Measurements from ENCODE around the gene FBLN2.

FBLN2 gene

DNA sequence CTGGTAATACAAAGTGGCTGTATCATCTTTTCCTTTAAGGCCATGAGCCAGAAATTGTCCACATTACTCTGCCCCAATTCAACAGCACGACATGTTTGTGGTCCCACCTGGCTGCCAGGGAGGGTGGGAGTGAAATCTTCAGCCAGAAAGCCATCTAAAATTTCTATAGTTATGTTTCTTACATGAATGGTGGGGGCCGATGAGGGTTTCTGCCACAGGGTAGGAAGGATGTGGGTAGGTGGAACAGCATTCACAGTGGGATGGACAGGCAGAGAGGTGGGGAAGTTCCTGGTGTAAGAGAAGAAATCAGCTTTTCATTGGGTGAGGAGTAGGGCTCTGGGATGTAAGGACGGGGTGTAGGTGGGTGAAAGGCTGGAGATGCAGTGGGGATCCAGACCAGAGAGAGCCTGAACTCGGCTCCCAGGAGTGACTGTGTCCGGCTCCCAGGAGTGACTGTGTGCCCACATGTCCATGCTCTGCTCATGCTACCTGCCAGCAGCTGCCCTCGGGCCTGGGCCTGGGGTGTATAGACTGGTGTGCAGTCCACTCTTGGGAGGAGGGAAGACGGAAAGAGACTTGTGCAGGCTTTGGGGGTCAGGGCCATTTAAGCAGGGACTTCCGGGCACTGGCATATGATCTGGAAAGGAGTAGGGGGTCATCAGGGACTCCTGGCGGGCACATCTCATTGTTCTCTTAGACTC lies 3.8 kb upstream of the FBLN2 start:
- Mint-ChIP-seq H3K4me1 (peaks cover 39% of the 10 kb centered on the region), H3K27me3 (ENCODE audit: low read depth, poor library complexity) (peaks cover 24% of the 10 kb centered on the region), H3K27ac (no peak overlapping the region), H3K9me3 (no peaks in the 10 kb centered on the region), H3K4me3 (no peak overlapping the region), H3K36me3 (ENCODE audit: low read depth) (no peaks in the 10 kb centered on the region)
- TF ChIP-seq, protein P1, sequence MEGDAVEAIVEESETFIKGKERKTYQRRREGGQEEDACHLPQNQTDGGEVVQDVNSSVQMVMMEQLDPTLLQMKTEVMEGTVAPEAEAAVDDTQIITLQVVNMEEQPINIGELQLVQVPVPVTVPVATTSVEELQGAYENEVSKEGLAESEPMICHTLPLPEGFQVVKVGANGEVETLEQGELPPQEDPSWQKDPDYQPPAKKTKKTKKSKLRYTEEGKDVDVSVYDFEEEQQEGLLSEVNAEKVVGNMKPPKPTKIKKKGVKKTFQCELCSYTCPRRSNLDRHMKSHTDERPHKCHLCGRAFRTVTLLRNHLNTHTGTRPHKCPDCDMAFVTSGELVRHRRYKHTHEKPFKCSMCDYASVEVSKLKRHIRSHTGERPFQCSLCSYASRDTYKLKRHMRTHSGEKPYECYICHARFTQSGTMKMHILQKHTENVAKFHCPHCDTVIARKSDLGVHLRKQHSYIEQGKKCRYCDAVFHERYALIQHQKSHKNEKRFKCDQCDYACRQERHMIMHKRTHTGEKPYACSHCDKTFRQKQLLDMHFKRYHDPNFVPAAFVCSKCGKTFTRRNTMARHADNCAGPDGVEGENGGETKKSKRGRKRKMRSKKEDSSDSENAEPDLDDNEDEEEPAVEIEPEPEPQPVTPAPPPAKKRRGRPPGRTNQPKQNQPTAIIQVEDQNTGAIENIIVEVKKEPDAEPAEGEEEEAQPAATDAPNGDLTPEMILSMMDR (IDR thresholded peaks at IDR 0.05): no peak
- DNase-seq: no peak

DNA sequence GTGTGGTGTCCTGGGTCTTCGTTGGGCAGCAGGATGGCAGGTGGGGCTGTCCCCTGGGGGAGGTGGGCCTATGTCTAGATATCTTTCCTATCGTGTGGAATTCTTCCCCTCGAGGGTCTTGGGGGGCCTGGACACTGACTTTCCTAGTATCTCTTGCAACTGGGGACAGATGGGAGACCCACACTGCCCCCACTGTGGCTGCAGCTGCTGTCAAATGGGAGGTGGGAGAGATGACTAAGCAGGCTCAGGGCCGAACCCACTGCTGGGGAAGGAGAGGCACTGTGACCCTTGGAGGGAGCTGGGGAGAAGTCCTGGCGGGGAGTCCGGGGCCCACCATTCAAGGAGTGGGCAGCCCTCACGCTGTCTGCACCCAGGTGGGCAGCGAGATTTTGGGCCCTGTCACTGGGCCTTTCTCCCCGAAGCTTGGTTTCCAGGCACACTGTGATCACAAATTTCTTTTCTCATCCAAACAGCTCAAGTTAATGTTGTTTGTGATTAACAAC lies 2.9 kb upstream of the FBLN2 start:
- H3K27me3 Mint-ChIP-seq (ENCODE audit: low read depth, poor library complexity): peaks cover 30% of the 10 kb centered on the region
- H3K4me1 Mint-ChIP-seq: peaks cover 38% of the 10 kb centered on the region
- no peak for DNase-seq
- H3K9me3 Mint-ChIP-seq: no peaks in the 10 kb centered on the region
- TF ChIP-seq, protein P1 (IDR thresholded peaks at IDR 0.05): no peak
- H3K27ac Mint-ChIP-seq: no peak overlapping the region
- H3K4me3 Mint-ChIP-seq: no peak overlapping the region
- no peaks in the 10 kb centered on the region for H3K36me3 Mint-ChIP-seq (ENCODE audit: low read depth)

GRCh38 chr3:13546667-13547171 lies 2.2 kb upstream of the FBLN2 start:
- Mint-ChIP-seq H3K4me3 (no peak overlapping the region), H3K27ac (no peak overlapping the region), H3K9me3 (no peaks in the 10 kb centered on the region), H3K27me3 (ENCODE audit: low read depth, poor library complexity) (peaks cover 30% of the 10 kb centered on the region), H3K36me3 (ENCODE audit: low read depth) (no peaks in the 10 kb centered on the region), H3K4me1 (peaks cover 38% of the 10 kb centered on the region)
- DNase-seq: peak; percentile 32
- TF ChIP-seq, protein P1 (IDR thresholded peaks at IDR 0.05): no peak

GRCh38 chr3:13547591-13548371 lies 1.1 kb upstream of the FBLN2 start:
- DNase-seq: no peak
- Mint-ChIP-seq H3K9me3 (no peaks in the 10 kb centered on the region), H3K4me1 (peaks cover 45% of the 10 kb centered on the region), H3K36me3 (ENCODE audit: low read depth) (no peaks in the 10 kb centered on the region), H3K27me3 (ENCODE audit: low read depth, poor library complexity) (peaks cover 39% of the 10 kb centered on the region), H3K4me3 (peak overlapping the region; percentile 73), H3K27ac (no peak overlapping the region)
- TF ChIP-seq, protein P1 (IDR thresholded peaks at IDR 0.05): no peak

GRCh38 chr3:13549623-13550422 lies 898 bp downstream of the FBLN2 start:
- Mint-ChIP-seq H3K9me3 (no peaks in the 10 kb centered on the region), H3K27ac (no peak overlapping the region), H3K4me1 (peaks cover 53% of the 10 kb centered on the region), H3K36me3 (ENCODE audit: low read depth) (no peaks in the 10 kb centered on the region), H3K27me3 (ENCODE audit: low read depth, poor library complexity) (peaks cover 36% of the 10 kb centered on the region), H3K4me3 (peak overlapping the region; percentile 79)
- TF ChIP-seq, protein P1 (IDR thresholded peaks at IDR 0.05): no peak
- no peak for DNase-seq

Measured in nephron progenitor cell (in vitro differentiated cells).